ENCODE data around the gene FBXO47.

GRCh38 chr17:38922538-38923297 lies 44.5 kb downstream of the FBXO47 start:
- TF ChIP-seq CTCF (IDR thresholded peaks at IDR 0.05; ENCODE audit: extremely low read depth in 1 of 2, insufficient read depth in 1 of 2, low read depth in 1 of 2, low read length in 2 of 2) = peak in 1 of 2 donors; percentile 9
- TF ChIP-seq EZH2 (IDR thresholded peaks at IDR 0.05; ENCODE audit: borderline replicate concordance, low read depth, low read length, severe bottlenecking) = no peak
- peak; percentile 46 for TF ChIP-seq POLR2AphosphoS5 (IDR thresholded peaks at IDR 0.05; ENCODE audit: insufficient read depth, low read depth, low read length)
- no peak for TF ChIP-seq JUN (IDR thresholded peaks at IDR 0.05; ENCODE audit: borderline replicate concordance, insufficient read depth, insufficient read length, low read depth)
- peak; percentile 16 for TF ChIP-seq POLR2A (IDR thresholded peaks at IDR 0.05; ENCODE audit: low read depth, low read length)
- no peak for TF ChIP-seq GATA2 (IDR thresholded peaks at IDR 0.05; ENCODE audit: insufficient read depth, insufficient read length, low read depth, low read length)
- TF ChIP-seq MAX (IDR thresholded peaks at IDR 0.05; ENCODE audit: insufficient read depth, insufficient read length) = no peak

Data from endothelial cell of umbilical vein (primary cell).